HG02970 (cell line): ENCODE data around the gene NRGN.

Experiments used
- ATAC-seq: cut with Tn5 transposase; IDR thresholded peaks from one replicate; pipeline ENCODE4 v1.9.1; 2021; ENCODE audit warnings: mild to moderate bottlenecking, moderate library complexity, moderate number of reproducible peaks; ENCODE audit not compliant: unreplicated experiment, low FRiP score

Gene NRGN

GRCh38 chr11:124739479-124740276 is at the start of gene NRGN:
Gene NRGN, plus strand, starts transcription at chr11:124739942. Its CDS starts 143 bp downstream, at chr11:124740085.
- ATAC-seq = peak; percentile 96

- ATAC-seq = no peak
Observed at GRCh38 chr11:124693142-124693541, 46.6 kb upstream of the NRGN start.

GRCh38 chr11:124699547-124699946 is 40.2 kb upstream of the NRGN start:
- ATAC-seq = no peak

- no peak for ATAC-seq
Observed at GRCh38 chr11:124700028-124700427, 39.7 kb upstream of the NRGN start.

- ATAC-seq = no peak
Observed at GRCh38 chr11:124707829-124708228, 31.9 kb upstream of the NRGN start.

GRCh38 chr11:124712392-124712791 is 27.4 kb upstream of the NRGN start:
- no peak for ATAC-seq

- no peak for ATAC-seq
Observed at GRCh38 chr11:124716591-124716990, 23.2 kb upstream of the NRGN start.

GRCh38 chr11:124717421-124717785 is 22.3 kb upstream of the NRGN start:
- no peak for ATAC-seq

GRCh38 chr11:124717786-124718651 is 21.7 kb upstream of the NRGN start:
- ATAC-seq = no peak

- no peak for ATAC-seq
Observed at GRCh38 chr11:124718801-124719200, 20.9 kb upstream of the NRGN start.

GRCh38 chr11:124719534-124719933 is 20.2 kb upstream of the NRGN start:
- no peak for ATAC-seq

- no peak for ATAC-seq
Observed at GRCh38 chr11:124722176-124722575, 17.6 kb upstream of the NRGN start.

- peak; percentile 76 for ATAC-seq
Observed at GRCh38 chr11:124724979-124725718, 14.6 kb upstream of the NRGN start.

GRCh38 chr11:124725719-124726105 is 14.0 kb upstream of the NRGN start:
- no peak for ATAC-seq

- ATAC-seq = no peak
Observed at GRCh38 chr11:124727474-124727873, 12.3 kb upstream of the NRGN start.

- no peak for ATAC-seq
Observed at GRCh38 chr11:124728134-124728533, 11.6 kb upstream of the NRGN start.

- no peak for ATAC-seq
Observed at GRCh38 chr11:124729571-124729970, 10.2 kb upstream of the NRGN start.

GRCh38 chr11:124732230-124732629 is 7.5 kb upstream of the NRGN start:
- ATAC-seq = no peak

GRCh38 chr11:124736736-124737135 is 3.0 kb upstream of the NRGN start:
- ATAC-seq = no peak

- no peak for ATAC-seq
Observed at GRCh38 chr11:124737638-124738305, 2.0 kb upstream of the NRGN start.
